SK-N-SH (cell line): ENCODE results near the gene LHPP.

ENCODE experiments used
- EP300 ChIP-seq, 2 experiments: IDR thresholded peaks; 2 replicates each; pipeline versions ENCODE4 v1.4.0 to v1.6.1; 2012; ENCODE audit warnings: borderline replicate concordance in 1 of 2, low read depth in 1 of 2, low read length in 1 of 2
- MEF2A ChIP-seq: IDR thresholded peaks from 2 replicates; pipeline ENCODE4 v1.4.0; 2012; ENCODE audit warnings: low read depth, borderline replicate concordance
- RCOR1 ChIP-seq: fragments of 150-350 bp; IDR thresholded peaks from 2 replicates; pipeline ENCODE4 v1.6.1; 2017; ENCODE audit warnings: antibody characterized with exemption, low read length
- TAF1 ChIP-seq: IDR thresholded peaks from 2 replicates; pipeline ENCODE4 v1.6.1; 2012; ENCODE audit warnings: low read depth, mild to moderate bottlenecking, low read length, moderate library complexity, borderline replicate concordance
- TF ChIP-seq, protein P1 (sequence below): fragments of 200-600 bp; sonication (generic); IDR thresholded peaks from 2 replicates; pipeline ENCODE4 v1.6.1; 2017; ENCODE audit warnings: antibody characterized with exemption, mild to moderate bottlenecking, moderate library complexity
- TF ChIP-seq, protein P2 (sequence below): fragments of 150-350 bp; IDR thresholded peaks from 2 replicates; pipeline ENCODE4 v1.6.1; 2017; ENCODE audit warnings: antibody characterized with exemption, low read length, low read depth, borderline replicate concordance

DNA sequence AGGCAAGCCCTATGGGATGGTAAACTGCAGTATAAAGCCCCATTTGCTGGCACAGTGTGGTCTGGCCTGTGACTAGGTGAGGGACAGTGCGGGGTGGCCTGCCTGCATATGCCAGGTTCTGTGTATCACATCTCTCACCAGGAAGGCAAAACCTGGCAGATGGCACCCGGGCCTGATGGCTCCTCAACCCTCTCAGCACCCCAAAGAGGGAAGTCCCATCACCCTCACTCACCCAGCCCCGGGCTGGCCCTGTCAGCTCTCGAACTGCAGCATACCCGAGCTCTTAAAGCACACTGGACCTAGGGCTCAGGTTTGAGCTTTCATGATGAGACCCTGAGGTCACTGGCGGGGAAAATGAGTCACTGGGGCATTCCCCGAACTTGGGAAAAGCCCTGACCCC, 130.5 kb downstream of the LHPP start:
- TF ChIP-seq, protein P1, sequence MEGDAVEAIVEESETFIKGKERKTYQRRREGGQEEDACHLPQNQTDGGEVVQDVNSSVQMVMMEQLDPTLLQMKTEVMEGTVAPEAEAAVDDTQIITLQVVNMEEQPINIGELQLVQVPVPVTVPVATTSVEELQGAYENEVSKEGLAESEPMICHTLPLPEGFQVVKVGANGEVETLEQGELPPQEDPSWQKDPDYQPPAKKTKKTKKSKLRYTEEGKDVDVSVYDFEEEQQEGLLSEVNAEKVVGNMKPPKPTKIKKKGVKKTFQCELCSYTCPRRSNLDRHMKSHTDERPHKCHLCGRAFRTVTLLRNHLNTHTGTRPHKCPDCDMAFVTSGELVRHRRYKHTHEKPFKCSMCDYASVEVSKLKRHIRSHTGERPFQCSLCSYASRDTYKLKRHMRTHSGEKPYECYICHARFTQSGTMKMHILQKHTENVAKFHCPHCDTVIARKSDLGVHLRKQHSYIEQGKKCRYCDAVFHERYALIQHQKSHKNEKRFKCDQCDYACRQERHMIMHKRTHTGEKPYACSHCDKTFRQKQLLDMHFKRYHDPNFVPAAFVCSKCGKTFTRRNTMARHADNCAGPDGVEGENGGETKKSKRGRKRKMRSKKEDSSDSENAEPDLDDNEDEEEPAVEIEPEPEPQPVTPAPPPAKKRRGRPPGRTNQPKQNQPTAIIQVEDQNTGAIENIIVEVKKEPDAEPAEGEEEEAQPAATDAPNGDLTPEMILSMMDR, result no peak
- TF ChIP-seq RCOR1 (no peak), MEF2A (no peak), EP300 (IDR thresholded peaks at IDR 0.05; ENCODE audit: borderline replicate concordance in 1 of 2, low read depth in 1 of 2, low read length in 1 of 2) (no peak), TAF1 (no peak)
- TF ChIP-seq, protein P2, sequence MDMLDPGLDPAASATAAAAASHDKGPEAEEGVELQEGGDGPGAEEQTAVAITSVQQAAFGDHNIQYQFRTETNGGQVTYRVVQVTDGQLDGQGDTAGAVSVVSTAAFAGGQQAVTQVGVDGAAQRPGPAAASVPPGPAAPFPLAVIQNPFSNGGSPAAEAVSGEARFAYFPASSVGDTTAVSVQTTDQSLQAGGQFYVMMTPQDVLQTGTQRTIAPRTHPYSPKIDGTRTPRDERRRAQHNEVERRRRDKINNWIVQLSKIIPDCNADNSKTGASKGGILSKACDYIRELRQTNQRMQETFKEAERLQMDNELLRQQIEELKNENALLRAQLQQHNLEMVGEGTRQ, result no peak
